Cardiac muscle cell (in vitro differentiated cells and primary cell): ENCODE measurements around the gene GSTO2. TPM values are rescaled to one million over a fixed set of nuclear protein-coding genes. Genes with fewer than 3 reads are reported as not detected.
"Not testable (repeated sequence)": the region's sequence is repeated elsewhere in the genome, so short reads cannot be mapped to it uniquely, and the experiment has no call there.

Experiments used
- DNase-seq, 2 donors: peaks; one replicate each; pipeline versions ENCODE4 v3.0.0 to v3.0.0-alpha.2; 2010 to 2017; ENCODE audit warnings: low read depth in 1 of 2, low spot score in 1 of 2
- H3K27ac ChIP-seq: fragments of 200-600 bp; sonication (generic); 2 replicates; pipeline ENCODE4 v1.5.1; 2016
- H3K27me3 ChIP-seq: fragments of 200-600 bp; sonication (generic); 2 replicates; pipeline ENCODE4 v1.6.0; 2016; ENCODE audit warnings: control low read depth
- H3K36me3 ChIP-seq: fragments of 200-600 bp; sonication (generic); 2 replicates; pipeline ENCODE4 v1.5.1; 2016; ENCODE audit warnings: control low read depth
- H3K4me1 ChIP-seq: fragments of 200-600 bp; sonication (generic); 2 replicates; pipeline ENCODE4 v1.8.1; 2017; ENCODE audit warnings: low read depth, mild to moderate bottlenecking, mixed run types
- H3K4me3 ChIP-seq: fragments of 200-600 bp; sonication (generic); 2 replicates; pipeline ENCODE4 v1.5.1; 2016; ENCODE audit warnings: mild to moderate bottlenecking
- H3K9me3 ChIP-seq: fragments of 200-600 bp; sonication (generic); 2 replicates; pipeline ENCODE4 v1.5.1; 2017; ENCODE audit warnings: low read depth, mild to moderate bottlenecking, control low read depth
- polyA plus RNA-seq: library from polyadenylated mRNA; unstranded; fragments of >200 nt; fragmentation: Nextera tagmentation; extraction: Ambion mirVana; gene quantifications from 2 replicates; pipeline ENCODE4 v1.2.1, GENCODE V29; 2016
- total RNA-seq: library from RNA; depleted of rRNA; stranded (reverse); fragments of >200 nt; gene quantifications from 2 replicates; pipeline ENCODE4 v1.2.3, GENCODE V29; 2016
- TF ChIP-seq, protein P1 (sequence below): IDR thresholded peaks from 2 replicates; pipeline ENCODE4 v1.5.1; 2012; ENCODE audit warnings: low read depth, mild to moderate bottlenecking, low read length

GSTO2 gene
- total and polyA plus RNA-seq, 2 experiments from 2014 or later = 2.2 to 3.0 TPM

GRCh38 chr10:104232613-104233102, 36.3 kb upstream of the GSTO2 start:
- DNase-seq = no peak
- H3K36me3 ChIP-seq = no peaks in the 10 kb centered on the region
- no peak overlapping the region for H3K27ac ChIP-seq
- H3K4me3 ChIP-seq = peak overlapping the region; percentile 79
- no peaks in the 10 kb centered on the region for H3K4me1 ChIP-seq
- H3K27me3 ChIP-seq = no peaks in the 10 kb centered on the region
- H3K9me3 ChIP-seq = no peaks in the 10 kb centered on the region
- TF ChIP-seq, protein P1, sequence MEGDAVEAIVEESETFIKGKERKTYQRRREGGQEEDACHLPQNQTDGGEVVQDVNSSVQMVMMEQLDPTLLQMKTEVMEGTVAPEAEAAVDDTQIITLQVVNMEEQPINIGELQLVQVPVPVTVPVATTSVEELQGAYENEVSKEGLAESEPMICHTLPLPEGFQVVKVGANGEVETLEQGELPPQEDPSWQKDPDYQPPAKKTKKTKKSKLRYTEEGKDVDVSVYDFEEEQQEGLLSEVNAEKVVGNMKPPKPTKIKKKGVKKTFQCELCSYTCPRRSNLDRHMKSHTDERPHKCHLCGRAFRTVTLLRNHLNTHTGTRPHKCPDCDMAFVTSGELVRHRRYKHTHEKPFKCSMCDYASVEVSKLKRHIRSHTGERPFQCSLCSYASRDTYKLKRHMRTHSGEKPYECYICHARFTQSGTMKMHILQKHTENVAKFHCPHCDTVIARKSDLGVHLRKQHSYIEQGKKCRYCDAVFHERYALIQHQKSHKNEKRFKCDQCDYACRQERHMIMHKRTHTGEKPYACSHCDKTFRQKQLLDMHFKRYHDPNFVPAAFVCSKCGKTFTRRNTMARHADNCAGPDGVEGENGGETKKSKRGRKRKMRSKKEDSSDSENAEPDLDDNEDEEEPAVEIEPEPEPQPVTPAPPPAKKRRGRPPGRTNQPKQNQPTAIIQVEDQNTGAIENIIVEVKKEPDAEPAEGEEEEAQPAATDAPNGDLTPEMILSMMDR = no peak

DNA sequence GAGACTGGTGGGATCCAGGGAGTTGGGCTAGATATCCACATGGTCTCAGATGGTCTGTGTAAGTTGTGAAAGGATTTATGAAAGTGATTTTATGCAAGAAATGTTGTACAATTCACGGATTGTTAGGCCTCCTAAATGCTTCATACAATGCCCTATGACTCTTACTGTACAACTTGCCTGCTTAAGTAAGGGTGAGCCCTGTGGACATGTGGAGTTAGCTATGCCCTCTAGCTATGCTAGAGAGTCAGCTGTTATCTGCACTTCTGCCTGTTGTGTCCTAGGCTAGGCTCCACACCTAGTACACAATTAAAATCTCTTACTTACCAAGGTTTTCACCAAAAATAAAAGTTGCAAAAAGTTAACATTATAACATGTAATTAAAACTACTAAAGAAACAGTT, 35.2 kb upstream of the GSTO2 start:
- no peaks in the 10 kb centered on the region for H3K4me1 ChIP-seq
- H3K4me3 ChIP-seq = no peak overlapping the region
- DNase-seq = no peak
- no peaks in the 10 kb centered on the region for H3K27me3 ChIP-seq
- H3K36me3 ChIP-seq = no peaks in the 10 kb centered on the region
- no peak overlapping the region for H3K27ac ChIP-seq
- H3K9me3 ChIP-seq = no peaks in the 10 kb centered on the region
- TF ChIP-seq, protein P1 = no peak

- Histone ChIP-seq H3K9me3 (no peaks in the 10 kb centered on the region), H3K36me3 (no peaks in the 10 kb centered on the region), H3K27ac (no peak overlapping the region), H3K4me3 (no peak overlapping the region), H3K4me1 (no peaks in the 10 kb centered on the region), H3K27me3 (no peaks in the 10 kb centered on the region)
- TF ChIP-seq, protein P1 = no peak
- no peak for DNase-seq
These were observed 34.0 kb upstream of the GSTO2 start for GRCh38 chr10:104234934-104235333.

GRCh38 chr10:104235801-104236200, 33.2 kb upstream of the GSTO2 start:
- H3K27ac ChIP-seq = no peak overlapping the region
- H3K27me3 ChIP-seq = no peaks in the 10 kb centered on the region
- no peak for DNase-seq
- H3K4me3 ChIP-seq = no peak overlapping the region
- no peaks in the 10 kb centered on the region for H3K9me3 ChIP-seq
- no peaks in the 10 kb centered on the region for H3K4me1 ChIP-seq
- H3K36me3 ChIP-seq = no peaks in the 10 kb centered on the region
- TF ChIP-seq, protein P1 = no peak

DNA sequence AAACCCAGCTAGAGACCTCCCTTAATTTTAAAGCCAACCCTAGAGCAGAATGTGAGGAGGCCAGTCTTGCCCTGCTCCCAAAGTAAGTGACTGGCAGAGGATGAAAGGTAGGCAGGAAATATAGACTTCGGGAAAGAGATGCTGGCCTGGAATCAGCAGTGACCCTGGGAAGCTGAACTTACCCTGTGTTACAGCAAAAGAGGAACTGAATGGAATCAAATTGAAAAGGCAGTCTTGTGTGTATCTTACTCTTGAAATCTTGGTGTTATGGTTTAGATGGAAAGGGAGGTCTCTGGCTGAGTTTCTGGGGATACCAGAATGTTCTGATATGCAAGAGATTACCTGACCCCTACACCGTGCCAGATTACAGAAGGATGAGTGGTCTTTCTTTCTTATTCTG, 28.9 kb upstream of the GSTO2 start:
- Histone ChIP-seq H3K4me3 (no peak overlapping the region), H3K4me1 (no peaks in the 10 kb centered on the region), H3K27me3 (no peaks in the 10 kb centered on the region), H3K27ac (no peak overlapping the region), H3K9me3 (no peaks in the 10 kb centered on the region), H3K36me3 (no peaks in the 10 kb centered on the region)
- no peak for DNase-seq
- TF ChIP-seq, protein P1 = no peak

DNA sequence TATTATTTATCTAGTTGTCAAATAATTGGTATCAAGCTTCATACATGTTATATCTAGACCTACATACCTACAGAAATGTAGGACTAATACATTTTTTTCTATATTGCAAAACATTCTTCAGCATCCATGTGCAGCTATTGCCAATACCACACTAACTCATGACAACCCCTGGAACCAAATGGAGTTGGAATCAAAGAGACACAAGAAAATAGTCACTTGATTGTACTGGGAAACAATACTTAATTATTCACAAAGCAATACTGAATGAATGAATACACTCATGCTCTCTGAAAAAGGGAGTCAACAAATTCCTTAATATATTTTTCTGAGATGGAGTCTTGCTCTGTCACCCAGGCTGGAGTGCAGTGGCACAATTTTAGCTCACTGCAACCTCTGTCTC, 26.4 kb upstream of the GSTO2 start:
- H3K27me3 ChIP-seq = no peaks in the 10 kb centered on the region
- H3K4me1 ChIP-seq = no peaks in the 10 kb centered on the region
- no peak for DNase-seq
- no peak overlapping the region for H3K4me3 ChIP-seq
- no peaks in the 10 kb centered on the region for H3K9me3 ChIP-seq
- TF ChIP-seq, protein P1 = no peak
- no peaks in the 10 kb centered on the region for H3K36me3 ChIP-seq
- H3K27ac ChIP-seq = no peak overlapping the region

GRCh38 chr10:104243009-104243408, 26.0 kb upstream of the GSTO2 start:
- not testable (repeated sequence) for DNase-seq, H3K4me1 ChIP-seq, H3K36me3 ChIP-seq, H3K27me3 ChIP-seq, H3K4me3 ChIP-seq, H3K9me3 ChIP-seq, H3K27ac ChIP-seq
